Choroid plexus epithelial cell (primary cell): ENCODE data around the gene FAM229B.

Experiments used
- DNase-seq: peaks from one replicate; pipeline ENCODE4 v3.0.0-alpha.2; 2010; ENCODE audit warnings: low read depth
- H3K4me3 ChIP-seq: 2 replicates; pipeline ENCODE4 v1.5.1; 2011; ENCODE audit warnings: low read depth, mild to moderate bottlenecking, control low read depth, low read length, moderate library complexity
- CTCF ChIP-seq: conservative IDR thresholded peaks from 2 replicates; pipeline ENCODE4 v1.5.1; 2011; ENCODE audit warnings: low read depth, mild to moderate bottlenecking, control low read depth, inconsistent platforms, low read length, moderate library complexity

The FAM229B gene

GRCh38 chr6:112106562-112106961, 19.2 kb downstream of the FAM229B start:
- H3K4me3 ChIP-seq, result no peak overlapping the region
- TF ChIP-seq CTCF, result no peak
- DNase-seq, result no peak

GRCh38 chr6:112109262-112109661, 21.9 kb downstream of the FAM229B start:
- no peak for DNase-seq
- no peak for TF ChIP-seq CTCF
- no peak overlapping the region for H3K4me3 ChIP-seq

- TF ChIP-seq CTCF, result no peak
- no peak for DNase-seq
- no peak overlapping the region for H3K4me3 ChIP-seq
These were observed 26.0 kb downstream of the FAM229B start for GRCh38 chr6:112113431-112113830.

- no peak for TF ChIP-seq CTCF
- DNase-seq, result no peak
- H3K4me3 ChIP-seq, result no peak overlapping the region
These were observed 26.5 kb downstream of the FAM229B start for GRCh38 chr6:112113918-112114317.

- DNase-seq, result no peak
- TF ChIP-seq CTCF, result no peak
- no peak overlapping the region for H3K4me3 ChIP-seq
These were observed 27.3 kb downstream of the FAM229B start for GRCh38 chr6:112114577-112115223.

- TF ChIP-seq CTCF, result peak; percentile 13
- no peak for DNase-seq
- no peak overlapping the region for H3K4me3 ChIP-seq
These were observed 28.8 kb downstream of the FAM229B start for GRCh38 chr6:112116221-112116620.

GRCh38 chr6:112117554-112117953, 30.2 kb downstream of the FAM229B start:
- H3K4me3 ChIP-seq, result no peak overlapping the region
- DNase-seq, result peak; percentile 73
- no peak for TF ChIP-seq CTCF
